ENCODE measurements around the gene PPP6C. TPM values are rescaled to one million over a fixed set of nuclear protein-coding genes. Genes with fewer than 3 reads are reported as not detected.

PPP6C gene
- total and polyA plus RNA-seq, 2 experiments from 2014 or later, result 31.9 to 46.4 TPM

DNA sequence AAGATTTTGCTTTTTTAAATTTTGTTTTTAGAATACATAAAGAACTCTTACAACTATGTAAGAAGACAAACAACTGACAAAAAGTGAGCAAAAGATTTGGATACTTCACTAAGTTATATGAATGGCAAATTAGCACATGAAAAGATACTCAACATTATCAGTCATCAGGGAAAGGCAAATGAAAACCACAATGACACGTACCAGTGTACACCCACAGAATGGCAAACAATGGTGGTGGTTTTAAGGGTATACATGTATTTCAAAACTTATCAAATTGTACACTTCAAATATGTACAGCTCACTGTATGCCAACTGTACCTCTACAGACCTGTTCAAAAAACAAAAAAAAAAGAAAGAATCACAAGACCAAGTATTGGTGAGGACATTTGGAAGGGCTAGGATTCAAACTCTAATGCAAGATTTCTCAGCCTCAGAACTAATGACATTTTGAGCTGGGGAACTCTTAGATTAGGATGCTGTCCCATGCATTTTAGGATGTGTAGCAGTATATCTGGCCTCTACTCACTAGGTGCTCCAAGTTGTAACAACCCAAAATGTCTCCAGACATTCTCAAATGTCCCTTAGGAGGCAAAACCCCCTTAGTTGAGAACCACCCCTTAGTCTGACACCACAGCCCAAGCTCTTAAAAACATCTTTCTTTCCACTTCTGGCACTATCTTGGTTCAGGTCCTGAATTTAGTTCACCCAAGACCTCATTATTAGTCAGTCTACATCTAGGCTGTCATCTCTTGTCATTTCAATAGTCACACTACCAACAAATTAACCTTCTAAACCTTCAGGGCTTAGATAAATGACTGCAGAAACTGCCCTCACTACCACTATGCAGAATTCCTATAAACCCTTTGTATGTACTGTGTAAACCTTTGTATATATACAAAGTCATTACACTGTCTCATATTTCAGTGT, 55.9 kb downstream of the PPP6C start (continued):
- TF ChIP-seq, protein P1, sequence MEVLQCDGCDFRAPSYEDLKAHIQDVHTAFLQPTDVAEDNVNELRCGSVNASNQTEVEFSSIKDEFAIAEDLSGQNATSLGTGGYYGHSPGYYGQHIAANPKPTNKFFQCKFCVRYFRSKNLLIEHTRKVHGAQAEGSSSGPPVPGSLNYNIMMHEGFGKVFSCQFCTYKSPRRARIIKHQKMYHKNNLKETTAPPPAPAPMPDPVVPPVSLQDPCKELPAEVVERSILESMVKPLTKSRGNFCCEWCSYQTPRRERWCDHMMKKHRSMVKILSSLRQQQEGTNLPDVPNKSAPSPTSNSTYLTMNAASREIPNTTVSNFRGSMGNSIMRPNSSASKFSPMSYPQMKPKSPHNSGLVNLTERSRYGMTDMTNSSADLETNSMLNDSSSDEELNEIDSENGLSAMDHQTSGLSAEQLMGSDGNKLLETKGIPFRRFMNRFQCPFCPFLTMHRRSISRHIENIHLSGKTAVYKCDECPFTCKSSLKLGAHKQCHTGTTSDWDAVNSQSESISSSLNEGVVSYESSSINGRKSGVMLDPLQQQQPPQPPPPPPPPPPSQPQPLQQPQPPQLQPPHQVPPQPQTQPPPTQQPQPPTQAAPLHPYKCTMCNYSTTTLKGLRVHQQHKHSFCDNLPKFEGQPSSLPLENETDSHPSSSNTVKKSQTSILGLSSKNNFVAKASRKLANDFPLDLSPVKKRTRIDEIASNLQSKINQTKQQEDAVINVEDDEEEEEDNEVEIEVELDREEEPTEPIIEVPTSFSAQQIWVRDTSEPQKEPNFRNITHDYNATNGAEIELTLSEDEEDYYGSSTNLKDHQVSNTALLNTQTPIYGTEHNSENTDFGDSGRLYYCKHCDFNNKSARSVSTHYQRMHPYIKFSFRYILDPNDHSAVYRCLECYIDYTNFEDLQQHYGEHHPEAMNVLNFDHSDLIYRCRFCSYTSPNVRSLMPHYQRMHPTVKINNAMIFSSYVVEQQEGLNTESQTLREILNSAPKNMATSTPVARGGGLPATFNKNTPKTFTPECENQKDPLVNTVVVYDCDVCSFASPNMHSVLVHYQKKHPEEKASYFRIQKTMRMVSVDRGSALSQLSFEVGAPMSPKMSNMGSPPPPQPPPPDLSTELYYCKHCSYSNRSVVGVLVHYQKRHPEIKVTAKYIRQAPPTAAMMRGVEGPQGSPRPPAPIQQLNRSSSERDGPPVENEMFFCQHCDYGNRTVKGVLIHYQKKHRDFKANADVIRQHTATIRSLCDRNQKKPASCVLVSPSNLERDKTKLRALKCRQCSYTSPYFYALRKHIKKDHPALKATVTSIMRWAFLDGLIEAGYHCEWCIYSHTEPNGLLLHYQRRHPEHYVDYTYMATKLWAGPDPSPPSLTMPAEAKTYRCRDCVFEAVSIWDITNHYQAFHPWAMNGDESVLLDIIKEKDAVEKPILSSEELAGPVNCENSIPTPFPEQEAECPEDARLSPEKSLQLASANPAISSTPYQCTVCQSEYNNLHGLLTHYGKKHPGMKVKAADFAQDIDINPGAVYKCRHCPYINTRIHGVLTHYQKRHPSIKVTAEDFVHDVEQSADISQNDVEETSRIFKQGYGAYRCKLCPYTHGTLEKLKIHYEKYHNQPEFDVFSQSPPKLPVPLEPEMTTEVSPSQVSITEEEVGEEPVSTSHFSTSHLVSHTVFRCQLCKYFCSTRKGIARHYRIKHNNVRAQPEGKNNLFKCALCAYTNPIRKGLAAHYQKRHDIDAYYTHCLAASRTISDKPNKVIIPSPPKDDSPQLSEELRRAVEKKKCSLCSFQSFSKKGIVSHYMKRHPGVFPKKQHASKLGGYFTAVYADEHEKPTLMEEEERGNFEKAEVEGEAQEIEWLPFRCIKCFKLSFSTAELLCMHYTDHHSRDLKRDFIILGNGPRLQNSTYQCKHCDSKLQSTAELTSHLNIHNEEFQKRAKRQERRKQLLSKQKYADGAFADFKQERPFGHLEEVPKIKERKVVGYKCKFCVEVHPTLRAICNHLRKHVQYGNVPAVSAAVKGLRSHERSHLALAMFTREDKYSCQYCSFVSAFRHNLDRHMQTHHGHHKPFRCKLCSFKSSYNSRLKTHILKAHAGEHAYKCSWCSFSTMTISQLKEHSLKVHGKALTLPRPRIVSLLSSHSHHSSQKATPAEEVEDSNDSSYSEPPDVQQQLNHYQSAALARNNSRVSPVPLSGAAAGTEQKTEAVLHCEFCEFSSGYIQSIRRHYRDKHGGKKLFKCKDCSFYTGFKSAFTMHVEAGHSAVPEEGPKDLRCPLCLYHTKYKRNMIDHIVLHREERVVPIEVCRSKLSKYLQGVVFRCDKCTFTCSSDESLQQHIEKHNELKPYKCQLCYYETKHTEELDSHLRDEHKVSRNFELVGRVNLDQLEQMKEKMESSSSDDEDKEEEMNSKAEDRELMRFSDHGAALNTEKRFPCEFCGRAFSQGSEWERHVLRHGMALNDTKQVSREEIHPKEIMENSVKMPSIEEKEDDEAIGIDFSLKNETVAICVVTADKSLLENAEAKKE (CRISPR knock-in tag; IDR thresholded peaks at IDR 0.05), result no peak
- TF ChIP-seq EZH2phosphoT487 (IDR thresholded peaks at IDR 0.05; ENCODE audit: unreplicated experiment), result no peak
- no peak for TF ChIP-seq POLR2AphosphoS5 (IDR thresholded peaks at IDR 0.05; ENCODE audit: low read depth)
- TF ChIP-seq, protein P2, sequence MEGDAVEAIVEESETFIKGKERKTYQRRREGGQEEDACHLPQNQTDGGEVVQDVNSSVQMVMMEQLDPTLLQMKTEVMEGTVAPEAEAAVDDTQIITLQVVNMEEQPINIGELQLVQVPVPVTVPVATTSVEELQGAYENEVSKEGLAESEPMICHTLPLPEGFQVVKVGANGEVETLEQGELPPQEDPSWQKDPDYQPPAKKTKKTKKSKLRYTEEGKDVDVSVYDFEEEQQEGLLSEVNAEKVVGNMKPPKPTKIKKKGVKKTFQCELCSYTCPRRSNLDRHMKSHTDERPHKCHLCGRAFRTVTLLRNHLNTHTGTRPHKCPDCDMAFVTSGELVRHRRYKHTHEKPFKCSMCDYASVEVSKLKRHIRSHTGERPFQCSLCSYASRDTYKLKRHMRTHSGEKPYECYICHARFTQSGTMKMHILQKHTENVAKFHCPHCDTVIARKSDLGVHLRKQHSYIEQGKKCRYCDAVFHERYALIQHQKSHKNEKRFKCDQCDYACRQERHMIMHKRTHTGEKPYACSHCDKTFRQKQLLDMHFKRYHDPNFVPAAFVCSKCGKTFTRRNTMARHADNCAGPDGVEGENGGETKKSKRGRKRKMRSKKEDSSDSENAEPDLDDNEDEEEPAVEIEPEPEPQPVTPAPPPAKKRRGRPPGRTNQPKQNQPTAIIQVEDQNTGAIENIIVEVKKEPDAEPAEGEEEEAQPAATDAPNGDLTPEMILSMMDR (conservative IDR thresholded peaks at IDR 0.05; ENCODE audit: low read depth in 2 of 2), result no peak
- no peak for TF ChIP-seq STAT1 (IDR thresholded peaks at IDR 0.05; ENCODE audit: unreplicated experiment)
- TF ChIP-seq ZNF331 (CRISPR knock-in tag; IDR thresholded peaks at IDR 0.05; ENCODE audit: low read depth), result no peak
- TF ChIP-seq CREB1 (CRISPR knock-in tag; IDR thresholded peaks at IDR 0.05; ENCODE audit: low read depth), result no peak
